Left colon (tissue), 2 donors: Measurements from ENCODE around the gene TMC5. TPM values are rescaled to one million over a fixed set of nuclear protein-coding genes. Genes with fewer than 3 reads are reported as not detected.

Experiments used
- ATAC-seq: fragments of 200-7000 bp; cut with Tn5 transposase; one replicate; pipeline ENCODE4 v1.9.1; 2020; ENCODE audit warnings: mild to moderate bottlenecking, moderate library complexity
- DNase-seq, 2 donors: peaks; one replicate each; pipeline ENCODE4 v3.0.0-alpha.2; 2020
- intact Hi-C, 2 donors: fragments of 100-400 bp; cut with DNase I in 1 of 2; cut with micrococcal nuclease in 1 of 2; formaldehyde crosslinking; loops; one replicate each; pipeline versions ENCODE4 v1.11.2 to v1.14.0; 2022; cut with DNase I, micrococcal nuclease
- total RNA-seq, 2 donors: library from RNA; stranded (reverse); fragmentation: NEBNext Ultra II Directional; extraction: Animal tissue kit (Norgen Biotek cat#: 25700); gene quantifications; one replicate each; pipeline ENCODE4 v1.2.1, GENCODE V29; 2021
- donor health status: DM: no; HTN: no; CAD: no.
- donor health status: DM: yes; HTN: yes; CAD: no.

The TMC5 gene
- total RNA-seq, 2 donors from 2014 or later: 91.2 to 225 TPM

DNA sequence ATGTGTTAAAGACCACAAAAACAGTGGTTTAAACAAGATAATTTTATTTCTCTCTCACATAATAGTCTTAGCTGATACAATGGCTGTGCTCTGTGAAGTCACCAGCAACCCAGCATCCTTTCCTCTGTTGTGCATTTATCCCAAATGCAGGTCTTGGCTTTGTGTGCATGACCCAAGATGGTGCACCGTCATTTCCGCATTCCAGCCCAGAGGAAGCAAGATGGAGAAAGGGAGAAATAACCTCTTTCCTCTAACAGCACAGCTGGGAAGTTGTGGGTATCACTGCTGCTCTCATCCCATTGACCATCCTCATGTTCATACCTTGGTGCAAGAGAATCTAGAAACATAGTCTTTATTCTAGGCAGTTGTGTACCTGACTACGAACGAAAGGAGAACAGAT, 21.8 kb downstream of the TMC5 start:
- intact Hi-C loops: no loop called here
- DNase-seq: no peak
- ATAC-seq: no peak

DNA sequence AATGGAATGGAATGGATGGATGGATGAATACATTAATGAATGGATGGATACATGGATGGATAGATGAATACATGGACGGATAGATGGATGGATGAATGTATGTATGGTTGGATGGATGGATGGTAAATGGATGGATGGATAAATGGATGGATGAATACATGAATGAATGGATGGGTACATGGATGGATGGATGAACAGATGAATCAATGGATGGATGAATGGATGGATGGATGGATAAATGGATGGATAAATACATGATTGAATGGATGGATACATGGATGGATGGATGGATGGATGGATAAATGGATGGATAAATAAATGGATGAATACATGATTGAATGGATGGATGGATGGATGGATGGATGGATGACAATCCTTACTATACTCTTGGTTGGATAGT, 26.0 kb downstream of the TMC5 start:
- ATAC-seq: no peak
- DNase-seq: no peak
- intact Hi-C loops: no loop called here

DNA sequence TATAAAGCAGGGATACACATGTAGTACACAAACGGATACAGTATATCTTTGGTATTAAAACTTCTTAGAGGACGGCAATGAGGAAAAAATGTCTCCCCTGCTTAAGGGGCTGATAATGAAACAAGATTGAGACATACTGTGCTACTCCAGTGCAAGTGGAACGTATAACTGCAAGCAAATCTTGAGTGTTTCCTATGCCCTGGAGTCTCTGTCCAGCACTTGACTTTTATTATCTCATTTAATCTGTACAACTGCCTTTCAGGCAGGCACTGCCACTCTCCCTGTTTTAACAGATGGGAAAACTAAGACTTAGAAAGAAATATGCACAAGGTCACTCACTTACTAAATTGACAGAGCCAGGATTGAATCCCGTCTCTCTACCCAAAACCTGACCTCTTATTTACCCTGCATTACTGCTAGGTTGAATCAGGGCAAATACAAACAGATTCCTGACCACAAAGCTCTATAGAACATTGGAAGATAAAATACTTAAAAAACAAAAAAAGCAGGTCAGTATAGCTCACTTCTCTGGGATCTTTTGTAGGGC, 28.7 kb downstream of the TMC5 start:
- intact Hi-C loops: no loop called here
- DNase-seq (no peak), ATAC-seq (no peak)

DNA sequence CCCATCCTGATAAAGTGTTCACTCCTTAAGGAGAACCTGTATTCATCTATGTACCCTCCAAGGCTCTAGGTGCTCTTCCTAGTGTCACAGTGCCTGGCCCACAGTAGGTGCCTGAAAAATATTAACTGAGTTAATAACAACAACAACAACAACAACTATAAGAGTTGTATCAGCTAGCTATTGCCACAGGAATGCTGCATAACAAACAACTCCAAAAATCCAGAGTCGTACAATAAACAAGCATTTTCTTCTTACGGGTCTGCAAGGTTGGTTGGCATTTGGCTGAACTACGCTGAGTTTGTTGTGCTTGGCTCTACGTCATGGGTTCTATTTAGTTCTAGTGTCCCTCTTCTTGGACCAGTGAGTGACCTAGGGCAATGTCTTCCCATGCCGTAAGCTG, 29.2 kb downstream of the TMC5 start:
- intact Hi-C loops: no loop called here
- DNase-seq: no peak
- no peak for ATAC-seq

DNA sequence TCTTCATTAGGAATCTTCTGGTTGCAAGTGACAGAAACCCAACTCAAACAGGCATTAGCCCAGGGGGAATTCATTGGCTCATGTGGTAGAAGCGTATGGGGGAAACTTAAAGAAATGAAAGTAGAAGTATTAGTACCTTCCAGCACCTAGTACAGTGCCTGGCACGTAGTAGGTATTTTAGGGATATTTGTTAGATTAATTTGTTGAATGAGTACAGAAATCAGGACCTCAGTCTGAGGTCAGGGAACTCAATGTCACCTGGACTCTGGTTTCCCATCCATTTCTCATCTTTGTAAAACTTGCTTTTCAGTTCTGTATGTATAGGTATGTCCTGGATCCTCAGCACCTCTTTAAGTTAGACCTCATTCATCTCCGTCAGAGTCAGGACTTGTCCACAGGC, 32.5 kb downstream of the TMC5 start:
- intact Hi-C loops: no loop called here
- ATAC-seq: no peak
- no peak for DNase-seq

DNA sequence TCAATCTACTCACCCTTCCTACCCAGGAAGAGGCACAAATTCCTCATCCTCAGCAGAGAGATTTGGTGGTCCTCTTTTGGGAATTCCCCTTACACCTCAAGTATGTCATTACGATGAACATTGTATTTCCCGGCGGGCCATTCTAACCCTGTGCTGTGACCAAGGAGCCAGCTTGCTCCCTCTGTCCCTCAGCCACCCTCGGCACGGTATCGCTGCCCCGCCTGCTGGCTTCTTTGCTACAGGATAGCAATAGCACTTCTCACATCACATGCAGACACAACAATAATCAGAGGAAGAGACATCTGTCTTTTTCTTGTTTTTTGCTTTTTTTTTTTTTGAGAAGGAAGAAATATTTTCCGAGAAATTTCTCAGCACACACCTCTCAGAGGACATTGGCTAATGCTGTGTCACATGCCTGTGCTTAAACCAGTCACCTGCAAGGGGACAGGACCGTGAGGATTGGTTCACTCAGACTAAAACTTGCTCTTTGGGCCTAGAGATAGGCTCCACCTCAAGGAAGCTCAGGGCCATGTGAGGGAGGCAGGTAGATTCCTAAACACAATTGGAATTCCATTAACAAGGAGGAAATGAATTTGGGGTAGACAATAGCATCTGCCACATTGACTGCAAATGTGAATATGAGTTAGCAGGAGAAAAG, 41.2 kb downstream of the TMC5 start:
- intact Hi-C loops: no loop called here
- ATAC-seq: no peak
- no peak for DNase-seq

DNA sequence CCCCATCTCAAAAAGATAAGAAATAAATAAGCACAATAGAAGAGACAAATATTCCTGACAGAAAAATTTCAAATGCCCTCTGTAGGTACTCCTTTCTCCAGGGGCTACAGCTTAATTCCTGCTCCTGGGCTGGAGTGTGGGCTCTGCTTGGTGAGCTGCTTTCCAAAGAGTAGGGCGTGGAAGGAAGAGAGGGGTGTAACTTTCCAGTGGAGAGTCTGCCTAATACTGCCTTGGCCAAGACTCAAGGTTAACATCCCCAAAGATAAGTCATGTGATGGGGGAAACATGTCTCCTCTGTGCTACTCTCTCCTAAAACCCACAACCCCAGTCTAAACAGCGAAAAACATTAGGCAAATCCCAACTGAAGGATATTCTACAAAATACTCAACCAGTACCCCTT, 42.7 kb downstream of the TMC5 start:
- DNase-seq (no peak), ATAC-seq (no peak)
- intact Hi-C loops: no loop called here

DNA sequence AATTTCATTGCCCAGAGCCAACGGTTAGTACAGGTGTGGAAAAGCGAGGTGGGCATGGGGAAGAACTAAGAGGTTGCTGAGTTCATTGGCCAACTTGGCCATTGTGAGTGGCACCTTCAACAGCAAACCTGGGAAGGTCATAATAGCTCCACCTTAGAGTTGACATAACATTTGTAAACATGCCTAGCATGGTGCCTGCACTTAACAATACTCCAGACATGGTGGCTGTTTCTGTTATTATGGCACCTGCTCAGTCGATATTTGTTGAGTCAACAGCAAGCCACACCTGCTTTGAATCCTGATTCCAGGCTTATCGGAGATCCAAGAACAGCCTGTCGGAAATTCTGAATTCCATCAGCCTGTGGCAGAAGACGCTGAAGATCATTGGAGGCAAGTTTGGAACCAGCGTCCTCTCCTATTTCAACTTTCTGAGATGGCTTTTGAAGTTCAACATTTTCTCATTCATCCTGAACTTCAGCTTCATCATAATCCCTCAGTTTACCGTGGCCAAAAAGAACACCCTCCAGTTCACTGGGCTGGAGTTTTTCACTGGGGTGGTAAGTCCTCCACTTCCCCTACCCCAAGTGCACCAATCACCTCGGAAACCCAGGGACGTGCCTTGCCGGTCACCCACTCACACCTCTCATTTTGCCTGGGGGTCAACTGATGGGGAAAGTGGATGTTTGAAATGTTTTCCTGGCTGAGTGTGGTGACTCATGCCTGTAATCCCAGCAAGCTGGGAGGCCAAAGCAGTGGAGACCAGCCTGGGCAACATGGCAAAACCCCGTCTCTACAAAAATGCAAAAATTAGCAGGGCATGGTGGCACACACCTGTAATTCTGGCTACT, 46.0 kb downstream of the TMC5 start:
- intact Hi-C loops: no loop called here
- peak; percentile 97 for ATAC-seq
- DNase-seq: no peak

DNA sequence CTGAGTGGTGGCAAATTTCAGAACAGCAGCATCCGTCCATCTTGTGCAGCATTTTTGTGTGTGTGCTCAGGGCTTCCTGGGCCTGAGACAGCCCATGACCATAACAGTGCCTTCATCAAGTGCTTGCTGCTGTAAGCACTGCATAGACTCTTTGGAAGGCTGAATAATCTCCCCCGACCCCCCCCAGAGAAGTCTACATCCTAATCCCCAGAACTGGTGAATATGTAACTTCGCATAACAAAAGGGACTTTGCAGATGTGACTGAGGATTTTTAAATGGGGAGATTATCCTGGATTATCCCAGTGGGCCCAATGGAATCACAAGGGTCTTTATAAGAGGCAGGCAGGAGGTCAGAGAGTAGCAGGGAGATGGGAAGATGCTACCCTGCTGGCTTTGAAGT, 50.6 kb downstream of the TMC5 start:
- DNase-seq (no peak), ATAC-seq (no peak)
- intact Hi-C loops: no loop called here

DNA sequence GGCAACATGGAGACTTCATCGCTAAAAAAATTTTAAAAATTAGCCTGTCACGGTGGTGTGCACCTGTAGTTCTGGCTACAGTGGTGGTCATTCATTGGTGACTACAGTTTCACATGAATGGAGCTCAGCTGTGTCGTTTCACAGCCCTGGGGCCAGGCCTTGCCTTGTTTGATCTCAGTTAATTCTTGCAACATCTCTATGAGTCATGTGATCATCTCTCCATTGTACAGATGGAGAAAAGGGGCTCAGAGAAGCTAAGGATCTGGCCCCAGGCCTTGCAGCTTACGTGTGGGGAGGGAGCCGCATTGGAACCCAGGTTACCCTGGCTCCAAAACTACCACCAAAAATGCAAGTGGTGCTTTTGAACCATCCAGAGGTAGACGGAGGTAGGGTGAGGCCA, 54.8 kb downstream of the TMC5 start:
- no peak for ATAC-seq
- intact Hi-C loops: no loop called here
- DNase-seq: no peak

DNA sequence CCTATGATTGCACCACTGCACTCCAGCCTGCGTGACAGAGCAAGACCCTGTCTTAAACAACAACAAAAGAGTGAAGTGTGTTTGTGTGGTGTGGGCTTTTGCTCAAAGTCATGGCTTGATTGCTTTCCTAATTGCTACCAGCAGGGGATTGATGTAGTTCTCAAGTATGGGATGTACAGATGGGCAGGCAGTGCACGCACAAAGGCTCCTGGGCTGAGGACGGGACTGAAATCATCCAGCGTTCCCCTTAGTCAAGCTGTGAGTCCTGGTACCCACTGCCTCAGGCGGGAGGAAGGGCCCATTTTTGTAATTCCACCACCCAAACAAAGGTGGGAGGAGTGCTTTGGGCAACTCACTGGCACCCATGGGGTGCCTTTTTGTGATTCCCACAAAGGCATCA, 56.9 kb downstream of the TMC5 start:
- ATAC-seq (no peak), DNase-seq (no peak)
- intact Hi-C loops: no loop called here

DNA sequence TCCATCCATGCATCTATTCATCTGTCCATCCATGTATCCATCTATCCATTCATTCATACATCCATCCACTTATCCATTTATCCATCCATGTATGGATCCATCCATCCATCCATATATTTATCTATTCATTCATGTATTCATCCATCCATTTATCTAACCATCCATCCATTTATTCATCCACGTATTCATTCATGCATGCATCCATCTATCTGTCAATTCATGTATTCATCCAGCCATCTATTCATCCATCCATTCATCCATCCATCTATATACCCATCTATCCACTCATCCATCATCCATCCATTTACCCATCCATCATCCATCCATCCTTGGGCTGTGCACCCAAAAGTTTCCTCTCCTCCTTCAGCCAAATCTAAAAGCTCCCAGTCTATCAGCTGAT, 60.8 kb downstream of the TMC5 start:
- ATAC-seq: no peak
- DNase-seq: no peak
- intact Hi-C loops: no loop called here

DNA sequence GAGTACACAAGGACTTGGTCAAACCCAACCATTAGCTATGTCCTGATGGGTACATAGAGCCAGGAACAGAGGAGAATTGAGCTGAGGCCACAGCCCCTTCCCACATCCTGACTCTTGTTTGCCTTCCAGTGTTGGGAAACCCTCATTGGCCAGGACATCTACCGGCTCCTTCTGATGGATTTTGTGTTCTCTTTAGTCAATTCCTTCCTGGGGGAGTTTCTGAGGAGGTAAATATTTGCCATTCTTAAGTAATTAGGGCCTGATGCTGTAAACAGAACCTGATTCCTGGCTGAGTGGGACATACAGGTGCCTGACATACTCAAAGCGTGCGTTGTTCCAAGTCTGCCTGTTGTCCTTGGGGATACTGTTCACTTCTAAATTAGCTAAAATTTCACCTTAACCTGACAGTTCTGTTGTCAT, 61.6 kb downstream of the TMC5 start:
- DNase-seq (no peak), ATAC-seq (no peak)

DNA sequence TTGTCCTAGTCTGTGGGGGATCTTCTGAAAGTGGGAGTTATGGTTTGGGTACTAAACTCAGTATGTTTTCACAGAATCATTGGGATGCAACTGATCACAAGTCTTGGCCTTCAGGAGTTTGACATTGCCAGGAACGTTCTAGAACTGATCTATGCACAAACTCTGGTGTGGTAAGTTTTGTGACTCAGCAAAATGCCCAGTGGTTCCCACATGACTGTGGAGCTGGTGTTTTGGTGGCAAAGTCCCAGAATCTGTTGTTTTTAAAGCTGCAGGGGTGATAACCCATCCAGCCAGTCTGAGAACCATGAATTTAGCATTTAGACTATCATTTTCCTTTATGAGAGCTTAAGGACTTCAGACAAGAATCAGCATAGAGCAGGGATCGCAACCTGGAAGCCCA, 63.6 kb downstream of the TMC5 start:
- ATAC-seq (no peak), DNase-seq (no peak)
- intact Hi-C loops: no loop called here

More for the DNA sequence above, 61.6 kb downstream of the TMC5 start:
- intact Hi-C loops: no loop called here

DNA sequence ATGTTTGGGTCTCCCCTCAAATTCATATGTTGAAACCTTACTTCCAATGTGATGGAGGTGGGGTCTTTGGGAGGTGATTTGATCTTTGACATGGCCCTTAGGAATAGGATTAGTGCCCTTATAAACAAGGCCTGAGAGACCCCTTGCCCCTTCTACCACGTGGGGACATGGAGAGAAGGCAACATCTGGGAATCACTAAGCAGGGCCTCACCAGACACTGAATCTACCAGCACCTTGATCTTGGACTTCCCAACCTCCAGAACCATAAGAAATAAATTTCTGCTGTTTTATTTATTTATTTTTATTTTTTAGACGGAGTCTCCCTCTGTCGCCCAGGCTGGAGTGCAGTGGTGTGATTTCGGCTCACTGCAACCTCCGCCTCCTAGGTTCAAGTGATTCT, 64.1 kb downstream of the TMC5 start:
- no peak for ATAC-seq
- intact Hi-C loops: no loop called here
- no peak for DNase-seq

DNA sequence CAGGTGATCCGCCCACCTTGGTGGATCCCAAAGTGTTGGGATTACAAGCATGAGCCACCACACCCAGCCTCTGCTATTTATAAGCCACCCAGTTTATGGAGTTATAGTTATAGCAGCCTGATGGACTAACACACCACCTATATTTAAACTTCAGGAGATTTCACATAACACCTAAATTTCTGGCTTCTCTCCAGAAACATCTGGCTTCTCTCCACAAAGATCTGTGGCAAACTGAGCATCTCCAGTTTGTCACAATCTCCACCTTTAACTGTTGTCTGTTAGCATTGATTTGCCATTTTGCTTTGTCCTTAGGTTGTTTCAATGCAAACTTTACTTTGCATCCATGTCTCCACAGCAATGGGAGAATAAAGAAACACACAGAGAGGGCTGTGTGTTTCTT, 64.6 kb downstream of the TMC5 start:
- DNase-seq: no peak
- ATAC-seq: peak; percentile 66
- intact Hi-C loops: no loop called here

DNA sequence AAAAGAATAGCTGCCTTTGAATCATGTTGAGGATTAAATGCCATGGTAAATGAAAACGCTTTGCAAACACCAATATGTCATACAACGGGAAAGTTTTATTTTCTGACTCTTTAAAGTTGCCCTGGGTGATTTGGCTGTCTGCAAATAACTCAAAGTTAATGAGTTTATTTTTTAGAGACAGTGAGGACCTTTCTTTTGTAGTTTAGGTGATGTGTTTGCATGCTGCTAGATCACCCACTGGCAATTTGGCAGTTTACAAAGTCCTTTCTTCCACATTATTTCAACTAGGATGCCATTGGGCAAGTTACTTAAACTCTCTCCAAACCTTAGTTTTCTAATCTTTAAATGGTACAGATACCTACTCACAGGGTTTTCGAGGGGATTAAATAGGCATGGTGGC, 66.4 kb downstream of the TMC5 start:
- intact Hi-C loops: no loop called here
- DNase-seq: no peak
- no peak for ATAC-seq

DNA sequence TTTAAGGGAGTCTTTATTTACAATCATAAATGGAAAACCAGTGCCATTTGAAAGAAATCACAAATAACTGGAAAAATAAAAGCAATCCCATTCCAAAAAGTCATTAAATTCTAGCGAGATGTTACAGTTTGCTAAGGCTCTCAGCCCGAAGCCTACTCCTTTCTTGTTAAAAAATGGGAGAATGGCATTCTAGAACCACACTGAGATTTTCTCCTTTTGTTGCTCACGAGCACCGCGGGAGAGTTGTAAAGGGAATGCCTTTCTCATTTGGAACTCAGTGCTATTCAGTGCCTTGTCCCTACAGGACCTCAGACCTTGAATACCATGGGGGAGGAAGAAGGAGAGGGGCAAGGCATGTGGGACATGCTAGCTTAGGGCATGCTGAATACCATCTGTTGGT, 67.9 kb downstream of the TMC5 start:
- intact Hi-C loops: no loop called here
- no peak for ATAC-seq
- DNase-seq: no peak

DNA sequence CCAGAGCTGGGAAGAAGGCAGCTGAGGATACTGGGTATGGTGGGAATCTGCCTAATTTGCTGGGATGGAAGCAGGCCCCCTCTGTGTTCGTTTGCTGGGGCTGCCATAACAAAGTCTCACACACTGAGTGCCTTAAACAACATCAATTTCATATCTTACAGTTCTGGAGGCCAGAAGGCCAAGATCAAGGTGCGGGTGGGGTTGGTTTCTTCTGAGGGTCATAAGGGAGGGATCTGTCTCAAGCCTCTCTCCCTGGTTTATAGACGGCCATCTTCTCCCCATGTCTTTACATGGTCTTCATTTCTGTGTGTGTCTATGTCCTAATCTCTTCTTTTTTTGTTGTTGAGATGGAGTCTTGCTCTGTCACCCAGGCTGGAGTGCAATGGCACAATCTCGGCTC, 68.4 kb downstream of the TMC5 start:
- no peak for DNase-seq
- intact Hi-C loops: no loop called here
- ATAC-seq: no peak

DNA sequence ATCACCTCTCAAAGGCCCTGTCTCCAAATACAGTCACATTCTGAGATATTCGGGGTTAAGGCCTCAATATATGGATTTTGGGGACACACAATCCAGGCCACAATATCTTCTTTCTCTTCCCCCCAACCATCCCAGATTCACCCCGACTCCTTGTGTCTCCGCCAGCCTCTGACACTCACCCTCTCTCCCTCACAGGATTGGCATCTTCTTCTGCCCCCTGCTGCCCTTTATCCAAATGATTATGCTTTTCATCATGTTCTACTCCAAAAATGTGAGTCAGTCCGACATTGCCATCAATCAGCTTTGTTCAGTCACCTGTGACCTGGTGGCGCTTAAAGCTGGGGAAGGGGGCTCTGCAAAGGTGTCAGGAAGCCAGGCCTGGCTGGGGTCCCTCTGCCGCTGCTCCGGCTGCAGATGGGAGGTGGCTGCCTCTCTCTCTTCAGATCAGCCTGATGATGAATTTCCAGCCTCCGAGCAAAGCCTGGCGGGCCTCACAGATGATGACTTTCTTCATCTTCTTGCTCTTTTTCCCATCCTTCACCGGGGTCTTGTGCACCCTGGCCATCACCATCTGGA, 69.2 kb downstream of the TMC5 start:
- DNase-seq: no peak
- intact Hi-C loops: no loop called here
- ATAC-seq: no peak
